GM19452 (cell line): Measurements from ENCODE around the gene REEP2.

ENCODE experiments used
- ATAC-seq: cut with Tn5 transposase; IDR thresholded peaks from one replicate; pipeline ENCODE4 v1.9.1; 2021; ENCODE audit not compliant: unreplicated experiment

REEP2 gene

GRCh38 chr5:138448481-138449398, 9.9 kb downstream of the REEP2 start:
- no peak for ATAC-seq

GRCh38 chr5:138449501-138450239, 10.8 kb downstream of the REEP2 start:
- ATAC-seq, result peak; percentile 79

- no peak for ATAC-seq
These were observed 12.1 kb downstream of the REEP2 start for GRCh38 chr5:138450971-138451370.

GRCh38 chr5:138452720-138453119, 13.9 kb downstream of the REEP2 start:
- ATAC-seq, result no peak

- no peak for ATAC-seq
These were observed 14.7 kb downstream of the REEP2 start for GRCh38 chr5:138453590-138453989.

GRCh38 chr5:138454121-138454520, 15.3 kb downstream of the REEP2 start:
- no peak for ATAC-seq

- no peak for ATAC-seq
These were observed 16.5 kb downstream of the REEP2 start for GRCh38 chr5:138455232-138455930.

- ATAC-seq, result no peak
These were observed 18.8 kb downstream of the REEP2 start for GRCh38 chr5:138457531-138458275.

GRCh38 chr5:138458384-138458783, 19.5 kb downstream of the REEP2 start:
- no peak for ATAC-seq

GRCh38 chr5:138458856-138459255, 20.0 kb downstream of the REEP2 start:
- no peak for ATAC-seq

GRCh38 chr5:138459311-138459933, 20.6 kb downstream of the REEP2 start:
- ATAC-seq, result peak; percentile 42

GRCh38 chr5:138460032-138460693, 21.3 kb downstream of the REEP2 start:
- ATAC-seq, result no peak

GRCh38 chr5:138461343-138462125, 22.7 kb downstream of the REEP2 start:
- no peak for ATAC-seq

- ATAC-seq, result no peak
These were observed 24.7 kb downstream of the REEP2 start for GRCh38 chr5:138463419-138464007.

- ATAC-seq, result peak; percentile 44
These were observed 25.1 kb downstream of the REEP2 start for GRCh38 chr5:138464008-138464387.

- ATAC-seq, result peak; percentile 73
These were observed 25.8 kb downstream of the REEP2 start for GRCh38 chr5:138464388-138465260.

GRCh38 chr5:138465261-138466124, 26.6 kb downstream of the REEP2 start, which contains the start of gene EGR1:
Gene EGR1 (plus strand): TSS chr5:138465479. CDS start chr5:138465762, 283 bp downstream.
- peak; percentile 52 for ATAC-seq
